Keratinocyte (primary cell): Measurements from ENCODE around the gene BRINP3.

ENCODE experiments used
- CTCF ChIP-seq, 3 experiments: IDR thresholded peaks in 1 of 3; conservative IDR thresholded peaks in 1 of 3; optimal IDR thresholded peaks in 1 of 3; 2 replicates in 2 of 3; 3 replicates in 1 of 3; pipeline versions ENCODE3 to v1.5.1; 2011; ENCODE audit warnings: low read length in 3 of 3, mild to moderate bottlenecking in 3 of 3, moderate library complexity in 2 of 3, control low read depth in 1 of 3, inconsistent platforms in 1 of 3; ENCODE audit not compliant: insufficient read depth in 2 of 3; ENCODE audit errors: extremely low read depth in 1 of 3
- EZH2 ChIP-seq: IDR thresholded peaks from one replicate; pipeline ENCODE4 v1.6.1; 2012; ENCODE audit warnings: inconsistent platforms, mild to moderate bottlenecking, low read length, moderate library complexity

GRCh38 chr1:190243056-190243455 is 234.6 kb downstream of the BRINP3 start:
- TF ChIP-seq EZH2 (no peak), CTCF (optimal IDR thresholded peaks at IDR 0.05 in 1 of 3, IDR thresholded peaks at IDR 0.05 in 1 of 3, conservative IDR thresholded peaks at IDR 0.05 in 1 of 3; ENCODE audit: extremely low read depth in 1 of 3, insufficient read depth in 2 of 3, low read length in 3 of 3) (no peak)
